GM06990 (cell line): ENCODE measurements around the gene SPTY2D1.

Experiments
- DNase-seq: peaks from one replicate; pipeline ENCODE4 v3.0.0-alpha.2; 2011; ENCODE audit not compliant: insufficient read length; ENCODE audit errors: extremely low read depth
- H3K27me3 ChIP-seq: replicated peaks from 2 replicates; pipeline ENCODE4 v1.6.0; 2011; ENCODE audit warnings: low read length; ENCODE audit not compliant: control insufficient read depth, insufficient read depth
- H3K36me3 ChIP-seq: 2 replicates; pipeline ENCODE4 v1.5.1; 2011; ENCODE audit warnings: low read length; ENCODE audit not compliant: control insufficient read depth, insufficient read depth
- H3K4me3 ChIP-seq: replicated peaks from 2 replicates; pipeline ENCODE4 v1.5.1; 2011; ENCODE audit warnings: low read depth, mild to moderate bottlenecking, control low read depth, low read length
- CTCF ChIP-seq: IDR thresholded peaks from 2 replicates; pipeline ENCODE4 v1.5.1; 2011; ENCODE audit warnings: low read length, control low read depth, mild to moderate bottlenecking, inconsistent platforms; ENCODE audit not compliant: insufficient read depth, poor library complexity, severe bottlenecking

The SPTY2D1 gene

GRCh38 chr11:18624161-18624560 is 10.0 kb downstream of the SPTY2D1 start:
- Histone ChIP-seq H3K36me3 (no peaks in the 10 kb centered on the region), H3K27me3 (no peaks in the 10 kb centered on the region), H3K4me3 (no peak overlapping the region)
- DNase-seq = no peak
- TF ChIP-seq CTCF = no peak

GRCh38 chr11:18623707-18624106 is 10.4 kb downstream of the SPTY2D1 start:
- H3K4me3 ChIP-seq = no peak overlapping the region
- DNase-seq = no peak
- H3K27me3 ChIP-seq = no peaks in the 10 kb centered on the region
- no peaks in the 10 kb centered on the region for H3K36me3 ChIP-seq
- TF ChIP-seq CTCF = no peak

- H3K4me3 ChIP-seq = no peak overlapping the region
Measured at GRCh38 chr11:18618342-18619025, 15.7 kb downstream of the SPTY2D1 start.

GRCh38 chr11:18617688-18618341 is 16.3 kb downstream of the SPTY2D1 start:
- no peak for DNase-seq
- Histone ChIP-seq H3K27me3 (no peaks in the 10 kb centered on the region), H3K36me3 (peaks cover 10% of the 10 kb centered on the region), H3K4me3 (no peak overlapping the region)
- TF ChIP-seq CTCF = no peak

More at GRCh38 chr11:18618342-18619025, 15.7 kb downstream of the SPTY2D1 start:
- peaks cover 10% of the 10 kb centered on the region for H3K36me3 ChIP-seq
- DNase-seq = no peak
- H3K27me3 ChIP-seq = no peaks in the 10 kb centered on the region
- TF ChIP-seq CTCF = no peak

- Histone ChIP-seq H3K36me3 (peaks cover 10% of the 10 kb centered on the region), H3K4me3 (no peak overlapping the region), H3K27me3 (no peaks in the 10 kb centered on the region)
- TF ChIP-seq CTCF = no peak
- peak; percentile 81 for DNase-seq
Measured at GRCh38 chr11:18615628-18616392, 18.3 kb downstream of the SPTY2D1 start.
